Common myeloid progenitor, CD34-positive (primary cell): ENCODE measurements around the gene SHROOM2.

Experiments used
- CTCF ChIA-PET: fragments of 350-600 bp; sonication (Branson Sonifier 250); formaldehyde crosslinking; loops from one replicate; lab custom pipeline; 2021; ENCODE audit warnings: antibody characterized with exemption; lab: Charles Lee
- POLR2A ChIA-PET: fragments of 350-600 bp; sonication (Branson Sonifier 250); formaldehyde crosslinking; loops from one replicate; lab custom pipeline; 2021; ENCODE audit warnings: antibody characterized with exemption; lab: Charles Lee
- DNase-seq, 3 donors: peaks; one replicate each; pipeline versions ENCODE4 v3.0.0 to v3.0.0-alpha.2; 2013
- H3K27ac ChIP-seq, 2 experiments: 1 replicate in 1 of 2; 2 replicates in 1 of 2; pipeline ENCODE4 v1.7.0; 2013; ENCODE audit warnings: inconsistent platforms in 2 of 2, low read length in 2 of 2, mild to moderate bottlenecking in 2 of 2, low read depth in 1 of 2, moderate library complexity in 1 of 2; ENCODE audit not compliant: severe bottlenecking in 2 of 2, insufficient read depth in 1 of 2, poor library complexity in 1 of 2
- H3K27me3 ChIP-seq, 5 experiments: replicated peaks in 2 of 5; 1 replicate in 3 of 5; 2 replicates in 2 of 5; pipeline versions ENCODE4 v1.6.1 to v1.7.0; 2013; ENCODE audit warnings: low read length in 4 of 5, mild to moderate bottlenecking in 2 of 5, moderate library complexity in 2 of 5, inconsistent platforms in 1 of 5; ENCODE audit not compliant: insufficient read depth in 5 of 5, control insufficient read depth in 4 of 5
- H3K36me3 ChIP-seq, 4 experiments: 1 replicate in 2 of 4; 2 replicates in 2 of 4; pipeline versions ENCODE4 v1.6.1 to v1.7.0; 2013; ENCODE audit warnings: low read length in 3 of 4, control low read depth in 1 of 4, mild to moderate bottlenecking in 1 of 4; ENCODE audit not compliant: control insufficient read depth in 4 of 4, insufficient read depth in 4 of 4
- H3K4me1 ChIP-seq, 4 experiments: 1 replicate in 3 of 4; 2 replicates in 1 of 4; pipeline versions ENCODE4 v1.6.1 to v1.7.1; 2013; ENCODE audit warnings: low read length in 3 of 4, mild to moderate bottlenecking in 3 of 4, control low read depth in 1 of 4, inconsistent platforms in 1 of 4, moderate library complexity in 1 of 4; ENCODE audit not compliant: control insufficient read depth in 4 of 4, insufficient read depth in 4 of 4; ENCODE audit errors: control extremely low read depth in 1 of 4
- H3K4me3 ChIP-seq, 7 experiments: 1 replicate in 4 of 7; 2 replicates in 3 of 7; pipeline versions ENCODE4 v1.5.1 to v1.7.0; 2013; ENCODE audit warnings: mild to moderate bottlenecking in 7 of 7, low read length in 6 of 7, moderate library complexity in 6 of 7, inconsistent platforms in 2 of 7, low read depth in 2 of 7, control low read depth in 1 of 7; ENCODE audit not compliant: insufficient read depth in 4 of 7, control insufficient read depth in 1 of 7; ENCODE audit errors: extremely low read depth in 1 of 7
- H3K9me3 ChIP-seq, 5 experiments: 1 replicate in 4 of 5; 2 replicates in 1 of 5; pipeline versions ENCODE4 v1.6.1 to v1.7.1; 2013; ENCODE audit warnings: low read length in 4 of 5, mild to moderate bottlenecking in 2 of 5, inconsistent platforms in 1 of 5, low read depth in 1 of 5, moderate library complexity in 1 of 5; ENCODE audit not compliant: control insufficient read depth in 4 of 5, insufficient read depth in 2 of 5; ENCODE audit errors: control extremely low read depth in 1 of 5
- WGBS: methylation state at CpG from one replicate; pipeline ENCODE4 v1.1.5; 2013; ENCODE audit not compliant: insufficient coverage; 5-methylcytosine and 5-hydroxymethylcytosine counted together

SHROOM2 gene

DNA sequence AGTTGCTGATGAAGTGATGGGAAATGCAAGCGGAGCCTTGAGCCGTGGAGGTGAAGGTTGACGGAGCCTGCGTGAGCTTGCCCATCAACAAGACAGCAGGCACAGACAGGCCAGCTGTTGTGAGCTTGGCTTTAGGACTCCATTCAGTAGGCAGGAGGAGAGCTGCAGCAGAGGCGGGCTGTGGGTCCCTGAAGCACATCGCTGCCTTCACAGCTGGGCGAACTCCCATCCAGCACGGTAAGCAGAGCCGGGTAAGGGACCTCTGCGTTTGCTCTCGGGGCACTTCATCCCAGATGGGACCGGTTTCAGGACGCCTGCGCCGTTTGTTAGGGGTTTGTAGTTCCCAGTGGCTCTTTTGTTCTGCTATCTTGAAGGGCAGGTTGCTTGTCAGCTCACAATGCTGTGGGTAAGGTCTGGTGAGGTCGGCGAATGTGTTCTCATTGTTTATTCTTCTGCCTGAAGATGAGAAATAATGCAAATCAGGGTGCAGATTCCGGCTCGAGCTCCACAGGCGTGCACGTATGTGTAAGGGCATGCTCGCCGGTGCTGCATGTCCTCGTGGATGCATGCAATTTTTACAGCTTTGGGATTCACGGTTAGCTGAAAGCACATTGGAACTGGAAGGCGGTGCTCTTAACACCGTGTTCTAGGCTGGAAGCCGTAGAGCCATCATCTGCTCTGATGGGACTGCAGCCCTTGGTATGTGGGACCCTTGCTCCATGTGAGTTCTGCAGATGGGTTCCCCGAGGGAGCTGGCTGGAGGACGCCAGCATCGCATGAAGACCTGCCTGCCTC, 126.3 kb downstream of the SHROOM2 start:
- peaks cover 0 to 6% (median 0%) of the 10 kb centered on the region in 4 experiments for H3K4me1 ChIP-seq
- no peaks in the 10 kb centered on the region for H3K9me3 ChIP-seq
- H3K36me3 ChIP-seq = no peaks in the 10 kb centered on the region
- H3K4me3 ChIP-seq = no peak overlapping the region
- no peak overlapping the region for H3K27ac ChIP-seq
- ChIA-PET CTCF (no interaction called here), POLR2A (no interaction called here)
- peaks cover 0 to 19% (median 0%) of the 10 kb centered on the region in 5 experiments for H3K27me3 ChIP-seq
- WGBS = 57% methylated on average over 28 of the region's 31 CpGs
- DNase-seq = peak in 2 of 3 donors; percentile 27 to 29

DNA sequence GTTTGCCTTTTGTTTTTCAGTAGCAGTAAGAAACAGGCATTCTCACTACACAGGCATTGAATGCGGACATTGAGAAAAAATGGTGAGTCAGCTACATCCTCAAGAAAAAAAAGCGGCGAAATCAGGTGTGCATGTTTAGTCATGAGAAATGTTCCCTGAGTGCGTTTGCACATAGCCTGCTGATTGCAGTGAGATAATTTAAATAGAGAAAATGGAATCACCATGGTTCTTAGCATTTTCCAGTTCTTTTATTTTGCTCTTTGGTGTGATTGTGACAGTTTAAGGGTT, 126.9 kb downstream of the SHROOM2 start:
- Histone ChIP-seq H3K27me3 (peaks cover 0 to 19% (median 0%) of the 10 kb centered on the region in 5 experiments), H3K9me3 (no peaks in the 10 kb centered on the region), H3K27ac (no peak overlapping the region), H3K36me3 (no peaks in the 10 kb centered on the region), H3K4me3 (no peak overlapping the region), H3K4me1 (peaks cover 0 to 6% (median 0%) of the 10 kb centered on the region in 4 experiments)
- WGBS = 79% methylated on average over 4 of the region's 4 CpGs
- ChIA-PET POLR2A (no interaction called here), CTCF (no interaction called here)
- DNase-seq = peak in 1 of 3 donors; percentile 7

DNA sequence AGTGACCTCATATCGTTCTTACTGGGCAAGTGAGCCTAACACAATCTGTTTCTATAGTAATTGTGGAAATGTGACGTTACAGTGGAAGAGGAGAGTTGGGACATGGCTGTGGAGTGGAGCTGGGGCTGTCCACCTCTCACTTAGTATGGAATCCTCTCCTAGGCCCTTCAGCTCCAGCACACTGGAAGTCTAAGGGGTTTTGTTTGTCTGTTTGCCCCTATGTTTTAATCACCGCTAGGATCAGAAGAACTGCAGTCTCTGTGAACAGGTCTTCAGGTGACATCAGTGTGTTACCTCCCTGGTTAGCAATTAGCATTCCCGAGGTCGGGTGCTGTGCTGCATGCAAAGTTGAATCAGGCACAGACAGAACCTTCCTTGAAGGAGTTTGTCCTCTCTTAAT, 131.6 kb downstream of the SHROOM2 start:
- Histone ChIP-seq H3K27ac (no peak overlapping the region), H3K4me1 (no peaks in the 10 kb centered on the region), H3K27me3 (peaks cover 0 to 11% (median 0%) of the 10 kb centered on the region in 5 experiments), H3K36me3 (no peaks in the 10 kb centered on the region), H3K4me3 (no peak overlapping the region), H3K9me3 (peaks cover 0 to 2% (median 0%) of the 10 kb centered on the region in 5 experiments)
- ChIA-PET POLR2A (no interaction called here), CTCF (no interaction called here)
- no peak for DNase-seq
- 83% methylated on average over 2 of the region's 5 CpGs for WGBS

DNA sequence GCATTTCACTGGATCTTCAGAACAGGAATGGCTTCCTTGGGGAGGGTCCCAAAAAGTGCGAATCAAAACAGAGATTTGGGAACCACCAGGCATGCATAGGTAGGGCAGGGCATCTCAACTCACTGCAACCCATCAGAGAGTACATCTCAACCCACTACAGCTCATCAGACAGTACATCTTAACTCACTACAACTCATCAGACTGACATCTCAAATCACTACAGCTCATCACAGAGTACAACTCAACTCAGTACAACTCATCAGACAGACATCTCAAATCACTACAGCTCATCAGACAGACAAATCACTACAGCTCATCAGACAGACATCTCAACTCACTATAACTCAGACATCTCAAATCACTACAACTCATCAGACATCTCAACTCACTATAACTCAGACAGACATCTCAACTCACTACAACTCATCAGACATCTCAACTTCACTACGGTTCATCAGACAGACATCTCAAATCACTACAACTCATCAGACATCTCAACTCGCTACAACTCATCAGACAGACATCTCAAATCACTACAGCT, 133.5 kb downstream of the SHROOM2 start:
- ChIA-PET POLR2A (no interaction called here), CTCF (interaction anchor here (0.6 kb wide), 1 partner anchor 69 kb away, joined by 3 read pairs; no protein-coding TSS in a partner anchor)
- peaks cover 0 to 2% (median 0%) of the 10 kb centered on the region in 5 experiments for H3K27me3 ChIP-seq
- H3K4me1 ChIP-seq = no peaks in the 10 kb centered on the region
- DNase-seq = no peak
- no peak overlapping the region for H3K27ac ChIP-seq
- H3K4me3 ChIP-seq = no peak overlapping the region
- WGBS = 74% methylated on average over 3 of the region's 3 CpGs
- peaks cover 0 to 2% (median 0%) of the 10 kb centered on the region in 5 experiments for H3K9me3 ChIP-seq
- no peaks in the 10 kb centered on the region for H3K36me3 ChIP-seq

DNA sequence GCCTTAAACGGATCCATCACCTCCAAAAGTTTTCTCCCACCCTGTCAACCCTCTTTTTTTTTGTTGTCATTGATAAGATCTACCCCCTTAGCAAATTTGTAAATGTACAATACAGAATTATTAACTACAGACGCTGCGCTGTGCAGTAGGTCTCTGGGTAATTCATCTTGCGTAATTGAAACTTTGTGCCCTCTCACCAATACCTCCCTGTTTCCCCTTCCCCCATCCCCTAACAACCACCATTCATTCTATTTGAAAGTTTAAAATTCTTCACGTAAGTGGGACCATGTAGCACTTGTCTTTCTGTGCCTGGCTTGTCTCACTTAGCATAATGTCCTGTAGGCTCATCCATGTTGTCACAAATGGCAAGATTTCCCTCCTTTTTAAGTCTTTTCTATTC, 135.2 kb downstream of the SHROOM2 start:
- POLR2A ChIA-PET = no interaction called here
- DNase-seq = no peak
- Histone ChIP-seq H3K4me1 (no peaks in the 10 kb centered on the region), H3K36me3 (no peaks in the 10 kb centered on the region), H3K27me3 (peaks cover 0 to 6% (median 0%) of the 10 kb centered on the region in 5 experiments), H3K9me3 (peaks cover 0 to 2% (median 0%) of the 10 kb centered on the region in 5 experiments), H3K4me3 (no peak overlapping the region), H3K27ac (no peak overlapping the region)
- CTCF ChIA-PET = no interaction called here
- WGBS = 92% methylated on average over 3 of the region's 5 CpGs

DNA sequence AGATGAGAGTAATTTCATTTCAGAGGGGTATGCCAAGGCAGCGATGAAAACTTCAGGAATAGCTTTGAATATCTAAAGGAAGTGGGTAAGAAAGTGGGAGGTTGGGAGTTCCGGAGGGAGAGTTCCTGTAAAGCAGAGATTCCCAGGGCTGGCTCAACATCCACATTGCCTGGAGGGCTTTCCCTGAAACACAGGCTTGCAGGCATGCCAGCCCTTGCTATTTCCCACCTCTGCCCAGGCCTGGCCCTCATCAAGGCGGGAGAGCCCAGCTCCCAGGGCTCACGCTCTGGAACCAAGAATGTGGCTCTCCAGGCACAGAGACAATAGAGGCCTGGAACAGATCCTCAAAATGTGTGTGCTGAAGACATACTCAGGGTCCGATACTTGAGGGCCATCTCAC, 137.1 kb downstream of the SHROOM2 start:
- H3K4me1 ChIP-seq = no peaks in the 10 kb centered on the region
- ChIA-PET CTCF (no interaction called here), POLR2A (no interaction called here)
- H3K27me3 ChIP-seq = peaks cover 0 to 4% (median 0%) of the 10 kb centered on the region in 5 experiments
- 88% methylated on average over 3 of the region's 5 CpGs for WGBS
- no peaks in the 10 kb centered on the region for H3K36me3 ChIP-seq
- DNase-seq = no peak
- no peak overlapping the region for H3K27ac ChIP-seq
- H3K4me3 ChIP-seq = no peak overlapping the region
- peaks cover 0 to 2% (median 0%) of the 10 kb centered on the region in 5 experiments for H3K9me3 ChIP-seq

DNA sequence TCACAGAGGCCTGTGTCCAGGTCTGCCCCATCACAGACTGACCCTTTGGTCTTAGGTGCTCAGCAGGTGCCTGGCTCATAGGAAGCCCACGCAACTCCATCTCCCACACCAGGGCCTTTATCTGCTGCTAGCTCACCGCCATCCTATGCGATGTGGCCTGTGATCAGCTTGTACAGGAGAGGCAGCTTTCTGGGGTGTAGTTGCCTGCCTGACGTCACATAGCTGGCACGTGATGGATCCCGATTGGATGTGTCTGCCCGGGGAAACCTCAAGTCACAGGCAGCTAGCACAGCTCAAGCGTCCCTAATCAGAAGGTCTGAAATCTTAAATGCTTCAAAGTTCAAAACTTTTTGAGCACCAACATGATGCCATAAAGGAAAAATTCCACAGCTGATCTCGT, 139.8 kb downstream of the SHROOM2 start:
- DNase-seq = no peak
- POLR2A ChIA-PET = no interaction called here
- H3K4me3 ChIP-seq = no peak overlapping the region
- H3K36me3 ChIP-seq = no peaks in the 10 kb centered on the region
- no peaks in the 10 kb centered on the region for H3K9me3 ChIP-seq
- WGBS = 90% methylated on average over 9 of the region's 9 CpGs
- H3K27me3 ChIP-seq = peaks cover 0 to 4% (median 0%) of the 10 kb centered on the region in 5 experiments
- H3K4me1 ChIP-seq = no peaks in the 10 kb centered on the region
- no peak overlapping the region for H3K27ac ChIP-seq
- CTCF ChIA-PET = interaction anchor here (1.0 kb wide), 1 partner anchor 9 kb away, joined by 3 read pairs; no protein-coding TSS in a partner anchor
